Amygdala (tissue), 56 donors: Measurements from ENCODE around the gene ARL4D.
"Not testable (repeated sequence)": the region's sequence is repeated elsewhere in the genome, so short reads cannot be mapped to it uniquely, and the experiment has no call there.

Source experiments
- DNase-seq, 56 donors: peaks; one replicate each; lab custom pipeline; 2025; lab: John Stamatoyannopoulos, UW

The ARL4D gene

DNA sequence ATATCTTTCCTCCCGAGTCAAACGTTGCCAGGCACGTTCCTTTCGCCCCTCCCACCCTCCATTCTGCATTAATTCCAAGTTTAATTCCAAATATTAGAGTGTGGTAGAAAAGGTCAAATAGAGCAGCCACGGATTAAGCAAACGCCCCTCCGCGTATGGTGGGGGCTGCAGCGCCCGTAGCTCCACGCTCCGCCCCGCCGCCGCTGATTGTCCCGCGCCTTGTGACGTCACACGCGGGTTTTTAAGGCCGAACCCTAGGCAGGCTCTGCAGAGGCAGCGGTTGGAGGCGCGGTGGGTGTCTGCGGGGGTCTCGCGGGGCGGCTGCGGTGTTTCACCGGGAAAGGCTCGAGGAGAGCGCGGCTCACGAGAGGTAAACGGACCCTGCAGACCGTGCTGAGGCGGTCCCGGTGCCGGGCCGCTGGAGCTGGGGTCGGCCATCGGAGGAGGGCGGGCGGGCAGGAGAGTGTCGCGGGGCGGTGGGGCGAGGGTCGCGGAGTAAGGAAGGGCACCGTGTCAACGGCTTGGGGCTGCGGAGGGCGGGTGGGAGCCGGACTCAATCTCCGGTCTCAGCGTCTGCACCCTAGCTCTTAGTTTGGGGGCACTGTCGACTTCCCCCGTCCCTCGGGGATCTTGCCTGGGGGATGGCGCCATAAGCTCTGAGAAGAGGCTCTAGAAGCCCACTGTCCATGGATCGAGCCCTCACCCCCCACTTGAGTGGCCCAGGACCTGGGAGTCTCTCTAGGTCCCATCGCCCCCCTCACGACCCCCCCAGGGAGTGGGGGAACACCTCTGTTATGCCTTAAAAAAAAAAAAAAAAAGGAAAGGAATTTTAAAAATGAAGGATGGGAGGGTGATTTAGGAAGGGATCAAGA lies at the start of gene ARL4D:
TSS of gene ARL4D (plus strand) at position 270 of the 872 bp plus-strand sequence. CDS start 740 bp downstream, outside the sequence.
- DNase-seq = peak in 55 of 56 donors; percentile 6 to 90 (median 67)

- no peak for DNase-seq
Observed at GRCh38 chr17:43349142-43349541, 49.7 kb upstream of the ARL4D start.

DNA sequence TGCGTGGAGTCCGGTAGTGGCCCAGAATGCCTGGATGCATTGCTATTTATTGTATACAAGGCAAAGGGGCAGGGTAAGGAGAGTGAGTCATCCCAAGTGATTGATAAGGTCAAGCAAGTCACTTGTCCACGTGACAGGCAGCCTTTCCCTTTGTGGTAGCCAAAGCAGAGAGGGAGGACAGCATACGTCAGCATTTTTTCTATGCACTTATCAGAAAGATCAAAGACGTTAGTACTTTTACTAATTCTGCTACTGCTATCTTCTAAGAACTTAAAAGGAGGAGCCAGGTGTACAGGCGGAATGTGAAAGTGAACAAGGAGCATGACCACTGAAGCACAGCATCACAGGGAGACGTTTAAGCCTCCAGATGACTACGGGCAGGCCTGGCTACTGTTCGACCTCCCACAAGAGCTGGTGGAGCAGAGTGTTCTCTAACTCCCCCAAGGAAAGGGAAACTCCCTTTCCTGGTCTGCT lies 47.9 kb upstream of the ARL4D start:
- no peak for DNase-seq

DNA sequence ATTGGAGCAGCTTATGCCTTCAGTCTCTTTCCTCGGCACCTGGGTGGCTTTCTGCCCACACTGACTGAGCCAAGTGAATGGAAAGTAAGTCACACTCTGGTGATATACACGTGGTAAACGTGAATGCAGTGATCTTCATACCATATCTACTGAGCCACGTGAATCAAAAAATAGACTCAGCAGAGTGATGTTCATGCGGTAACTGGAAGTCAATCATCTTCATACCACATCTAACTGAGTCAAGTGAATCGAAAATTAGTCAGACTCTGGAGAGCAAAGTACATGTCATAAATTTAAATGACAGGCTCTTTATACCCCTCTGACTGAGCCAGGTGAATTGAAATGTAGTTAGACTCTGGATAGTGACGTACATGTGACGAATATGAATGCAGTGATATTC lies 47.1 kb upstream of the ARL4D start:
- no peak for DNase-seq

- no peak for DNase-seq
Observed at GRCh38 chr17:43352579-43353331, 46.0 kb upstream of the ARL4D start.

DNA sequence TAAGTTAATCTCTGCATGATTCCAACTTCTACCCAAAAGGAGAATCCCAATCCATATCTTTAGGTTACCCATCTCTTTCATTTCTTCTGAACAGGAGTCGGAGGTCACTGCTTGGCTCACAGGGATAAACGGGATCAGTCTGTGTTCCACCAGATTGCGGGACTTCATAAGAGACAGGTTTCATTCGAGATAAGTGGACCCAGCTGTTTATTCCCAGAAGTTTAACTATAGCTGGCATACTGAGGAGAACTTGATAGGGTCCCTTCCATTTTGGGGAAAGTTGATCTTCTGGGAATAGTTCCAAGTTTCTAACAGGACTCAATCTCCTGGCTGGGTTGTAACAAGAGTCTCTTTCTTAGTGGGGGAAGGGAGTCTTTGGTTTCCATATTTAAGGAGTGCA lies 45.4 kb upstream of the ARL4D start:
- no peak for DNase-seq

GRCh38 chr17:43354371-43354770 lies 44.4 kb upstream of the ARL4D start:
- DNase-seq = no peak

GRCh38 chr17:43356450-43356849 lies 42.3 kb upstream of the ARL4D start:
- no peak for DNase-seq

GRCh38 chr17:43356999-43357398 lies 41.8 kb upstream of the ARL4D start:
- DNase-seq = no peak

GRCh38 chr17:43359469-43360110 lies 39.2 kb upstream of the ARL4D start:
- DNase-seq = no peak

DNA sequence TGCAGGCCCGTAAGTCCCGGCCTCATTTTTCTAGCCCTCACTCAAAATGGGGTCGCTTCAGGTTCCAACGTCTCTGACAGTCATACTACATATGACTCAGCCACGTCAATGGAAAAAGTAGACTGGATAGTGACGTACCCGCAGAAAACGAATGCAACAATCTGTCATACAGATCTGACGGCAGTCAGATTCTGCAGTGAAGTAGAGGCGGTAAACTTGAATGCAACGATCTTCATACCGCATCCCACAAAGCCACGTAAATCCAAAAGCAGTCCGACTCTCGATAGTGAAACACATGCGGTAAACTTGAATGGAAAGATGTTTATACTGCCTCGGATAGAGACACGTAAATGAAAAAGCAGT lies 38.4 kb upstream of the ARL4D start:
- DNase-seq = peak in 9 of 56 donors; percentile 3 to 56 (median 31)

DNA sequence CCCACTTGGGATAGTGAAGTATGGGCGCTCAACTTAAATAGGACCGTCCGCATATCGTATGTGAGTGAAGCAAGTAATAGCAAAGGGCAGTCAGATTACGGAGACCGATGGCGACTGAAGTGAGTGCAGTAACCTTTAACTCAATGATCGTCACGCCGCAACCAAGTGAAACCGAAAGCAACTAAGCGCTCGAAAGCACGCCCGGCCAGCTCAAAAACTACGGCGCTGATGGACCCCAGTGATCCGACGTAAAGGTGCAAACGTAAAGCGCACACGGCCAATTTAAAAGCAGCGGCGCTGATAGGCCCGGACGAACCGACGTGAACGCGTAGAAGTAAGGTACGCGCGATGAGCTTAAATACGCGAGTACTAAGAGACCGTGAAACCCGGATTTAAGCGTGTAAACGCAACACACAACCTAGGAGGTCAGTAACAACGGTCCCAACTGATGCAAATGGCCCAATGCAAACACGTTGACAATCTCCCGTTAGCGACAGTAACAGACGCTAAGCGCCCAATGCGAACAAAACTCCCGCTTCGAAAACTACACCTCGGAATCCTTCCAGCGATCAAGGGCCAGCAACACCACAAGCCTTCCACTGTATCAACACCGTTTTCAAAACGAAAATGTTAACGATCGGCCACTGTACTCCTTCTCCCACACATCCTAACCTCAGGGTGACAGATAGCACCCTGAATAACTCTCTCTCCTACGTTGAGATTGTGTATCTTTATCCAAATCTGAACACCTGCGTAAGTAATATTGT lies 37.9 kb upstream of the ARL4D start:
- peak in 54 of 56 donors; percentile 20 to 98 (median 86) for DNase-seq

- no peak for DNase-seq
Observed at GRCh38 chr17:43363181-43363925, 35.4 kb upstream of the ARL4D start.

DNA sequence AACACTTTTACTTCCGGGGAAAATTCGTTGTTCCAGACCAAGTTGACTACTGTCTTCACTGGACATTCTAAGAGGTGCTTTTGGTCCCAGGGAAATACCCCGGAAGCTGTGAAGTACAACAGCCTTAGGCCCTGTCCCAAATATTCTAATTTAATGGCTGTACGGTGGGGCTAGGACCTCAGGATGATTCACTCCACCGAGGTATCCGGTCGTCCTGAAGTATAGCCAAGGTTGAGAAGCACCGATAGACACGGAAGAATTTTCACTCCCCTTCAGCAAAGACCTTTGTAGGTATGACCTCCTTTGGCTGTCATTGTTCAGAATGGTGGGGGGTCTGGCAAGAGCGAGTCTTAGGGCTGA lies 34.9 kb upstream of the ARL4D start:
- DNase-seq = no peak

DNA sequence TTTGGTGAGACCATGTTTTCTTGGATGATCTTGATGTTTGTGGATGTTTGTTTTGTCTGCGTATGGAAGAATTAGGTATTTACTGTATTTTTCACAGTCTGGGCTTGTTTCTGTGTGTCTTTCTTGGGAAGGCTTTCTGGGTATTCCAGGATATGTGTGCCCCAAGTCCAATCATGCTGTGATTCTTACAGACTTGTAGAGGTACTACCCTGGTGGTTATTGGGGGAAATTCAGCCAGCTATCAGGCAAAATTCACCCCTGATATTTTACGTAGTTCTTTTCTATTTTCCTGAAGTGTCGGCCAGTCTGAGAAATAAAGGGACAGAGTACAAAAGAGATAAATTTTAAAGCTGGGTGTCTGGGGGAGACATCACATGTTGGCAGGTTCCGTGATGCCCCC lies 33.4 kb upstream of the ARL4D start:
- DNase-seq = no peak

DNA sequence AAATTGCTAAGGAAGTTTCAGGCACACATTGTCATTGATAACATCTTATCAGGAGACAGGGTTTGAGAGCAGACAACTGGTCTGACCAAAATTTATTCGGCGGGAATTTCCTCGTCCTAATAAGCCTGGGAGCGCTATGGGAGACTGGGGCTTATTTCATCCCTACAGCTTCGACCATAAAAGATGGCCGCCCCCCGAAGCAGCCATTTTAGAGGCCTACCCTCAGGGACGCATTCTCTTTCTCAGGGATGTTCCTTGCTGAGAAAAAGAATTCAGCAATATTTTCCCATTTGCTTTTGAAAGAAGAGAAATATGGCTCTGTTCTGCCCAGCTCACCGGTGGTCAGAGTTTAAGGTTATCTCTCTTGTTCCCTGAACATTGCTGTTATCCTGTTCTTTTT lies 32.9 kb upstream of the ARL4D start:
- DNase-seq = not testable (repeated sequence)

DNA sequence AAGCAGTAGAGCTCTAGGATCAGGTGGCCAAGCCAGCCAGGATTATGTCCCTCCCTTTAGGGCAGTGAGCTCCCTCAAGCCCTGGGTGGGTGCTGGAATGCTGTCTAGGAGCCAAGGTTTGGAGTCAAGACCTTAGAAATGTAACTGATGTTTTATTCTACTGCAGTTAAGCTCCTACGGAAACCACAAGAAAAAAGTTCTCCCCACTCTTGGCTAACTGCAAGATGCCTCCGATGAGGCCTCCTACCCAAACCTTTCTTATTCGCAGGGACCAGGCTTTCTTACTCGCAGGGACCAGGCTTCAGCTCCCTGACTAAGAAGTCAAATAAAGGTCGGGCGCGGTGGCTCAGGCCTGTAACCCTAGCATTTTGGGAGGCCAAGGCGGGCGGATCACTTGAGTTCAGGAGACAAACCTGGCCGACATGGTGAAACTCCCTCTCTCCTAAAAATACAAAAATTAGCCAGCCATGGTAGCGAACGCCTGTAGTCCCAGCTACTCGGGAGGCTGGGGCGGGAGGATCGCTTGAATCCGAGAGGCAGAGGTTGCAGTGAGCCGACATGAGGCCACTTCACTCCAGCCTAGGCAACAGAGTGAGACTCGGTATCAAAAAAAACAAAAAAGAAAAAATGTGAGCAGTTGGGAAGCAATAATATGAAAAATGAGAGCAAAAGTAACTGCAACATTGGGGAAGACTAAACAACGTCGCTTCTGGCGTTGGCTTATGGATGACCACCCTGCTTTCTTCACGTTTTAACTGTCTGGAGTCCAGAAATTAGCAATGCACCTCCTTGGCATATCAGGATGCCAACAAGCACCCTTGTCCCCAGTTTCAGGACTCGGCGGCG lies 31.7 kb upstream of the ARL4D start:
- peak in 2 of 56 donors; percentile 4 to 6 for DNase-seq

GRCh38 chr17:43367737-43368242 lies 31.0 kb upstream of the ARL4D start:
- DNase-seq = peak in 10 of 56 donors; percentile 10 to 85 (median 50)
